K562 (cell line): ENCODE measurements around the gene SDSL. TPM values are rescaled to one million over a fixed set of nuclear protein-coding genes. Genes with fewer than 3 reads are reported as not detected.

Experiments used
- ATAC-seq: fragments of 200-7000 bp; cut with Tn5 transposase; 3 replicates; pipeline ENCODE4 v1.9.1; 2020; ENCODE audit warnings: moderate library complexity
- BruUV-seq: library from RNA; stranded (reverse); fragments of 400-500 nt; replicated peaks from 2 replicates; lab custom pipeline; 2021; lab: Mats Ljungman, UMichigan
- CTCF ChIA-PET: fragments of 300-600 bp; formaldehyde crosslinking; extraction: SDS; loops from one replicate; lab custom pipeline; 2021; ENCODE audit warnings: low intra/inter-chr PET ratio; lab: Yijun Ruan, JAX
- POLR2A ChIA-PET: fragments of 300-600, 350-650 bp; sonication (Branson Sonifier 250); formaldehyde crosslinking; extraction: SDS; loops from one replicate; lab custom pipeline; 2021; ENCODE audit warnings: antibody characterized with exemption, inconsistent platforms; lab: Yijun Ruan, JAX
- DNase-seq, 4 experiments: peaks; one replicate each; pipeline versions ENCODE4 v3.0.0 to v3.0.0-alpha.2; 2011 to 2018; ENCODE audit warnings: low spot score in 3 of 4, mixed read lengths in 3 of 4; ENCODE audit errors: extremely low read depth in 1 of 4
- FAIRE-seq: peaks from 2 replicates; lab custom pipeline; 2011; peaks lifted over from hg19 to GRCh38; lab: Jason Lieb, UNC
- H2AFZ ChIP-seq: 2 replicates; pipeline ENCODE4 v1.6.0; 2011; ENCODE audit warnings: low read depth, low read length, control low read depth, inconsistent platforms
- H3K27ac ChIP-seq: fragments of 200-600 bp; 3 replicates; pipeline ENCODE4 v1.8.0; 2011; ENCODE audit warnings: low read depth, mild to moderate bottlenecking, control low read depth, inconsistent platforms, low read length, moderate library complexity, mixed read lengths; ENCODE audit errors: extremely low read depth
- H3K27me3 ChIP-seq, 2 experiments: fragments of 300-600 bp in 1 of 2; 2 replicates in 1 of 2; 3 replicates in 1 of 2; pipeline versions ENCODE4 v1.6.0 to v1.8.0; 2011; ENCODE audit warnings: inconsistent platforms in 2 of 2, low read length in 2 of 2, mild to moderate bottlenecking in 1 of 2, mixed read lengths in 1 of 2, moderate library complexity in 1 of 2; ENCODE audit not compliant: control insufficient read depth in 2 of 2, insufficient read depth in 2 of 2
- H3K36me3 ChIP-seq: fragments of 300-600 bp; 3 replicates; pipeline ENCODE4 v1.8.0; 2011; ENCODE audit warnings: mild to moderate bottlenecking, low read length, inconsistent platforms; ENCODE audit not compliant: control insufficient read depth, insufficient read depth
- H3K4me1 ChIP-seq, 2 experiments: fragments of 200-600 bp in 1 of 2; replicated peaks in 1 of 2; 2 replicates in 1 of 2; 3 replicates in 1 of 2; pipeline versions ENCODE4 v1.5.1 to v1.8.0; 2011; ENCODE audit warnings: inconsistent platforms in 2 of 2, low read length in 2 of 2, mild to moderate bottlenecking in 1 of 2, mixed read lengths in 1 of 2, moderate library complexity in 1 of 2; ENCODE audit not compliant: control insufficient read depth in 2 of 2, insufficient read depth in 2 of 2
- H3K4me2 ChIP-seq: 2 replicates; pipeline ENCODE4 v1.6.1; 2011; ENCODE audit warnings: low read length, control low read depth, inconsistent platforms, mixed read lengths; ENCODE audit not compliant: insufficient read depth
- H3K4me3 ChIP-seq: fragments of 200-600 bp; sonication (generic), shearing (Covaris generic); 2 replicates; pipeline ENCODE4 v1.5.1; 2016; ENCODE audit warnings: control low read depth, inconsistent platforms
- H3K79me2 ChIP-seq: fragments of 200-600 bp; 3 replicates; pipeline ENCODE4 v1.8.0; 2011; ENCODE audit warnings: low read length, inconsistent platforms; ENCODE audit not compliant: control insufficient read depth, insufficient read depth
- H3K9ac ChIP-seq, 2 experiments: 2 replicates each; pipeline versions ENCODE4 v1.6.0 to v1.6.1; 2011; ENCODE audit warnings: low read depth in 2 of 2, low read length in 2 of 2, control low read depth in 1 of 2, inconsistent platforms in 1 of 2, mild to moderate bottlenecking in 1 of 2, mixed read lengths in 1 of 2; ENCODE audit not compliant: insufficient read depth in 1 of 2
- H3K9me1 ChIP-seq: one replicate; pipeline ENCODE4 v1.6.0; 2011; ENCODE audit warnings: inconsistent platforms, mild to moderate bottlenecking, low read length, moderate library complexity; ENCODE audit not compliant: control insufficient read depth, insufficient read depth
- H3K9me3 ChIP-seq: replicated peaks from 2 replicates; pipeline ENCODE4 v1.5.1; 2011; ENCODE audit warnings: low read depth, low read length, inconsistent platforms; ENCODE audit not compliant: control insufficient read depth, insufficient read depth
- H4K20me1 ChIP-seq: replicated peaks from 2 replicates; pipeline ENCODE4 v1.6.1; 2011; ENCODE audit warnings: low read length, inconsistent platforms, mixed read lengths; ENCODE audit not compliant: control insufficient read depth, insufficient read depth
- ARID3A ChIP-seq: IDR thresholded peaks from 2 replicates; pipeline ENCODE4 v1.6.1; 2012; ENCODE audit warnings: low read depth, low read length, improper control_type of control experiment, borderline replicate concordance
- CHD1 ChIP-seq: fragments of 200-600 bp; sonication (generic); IDR thresholded peaks from one replicate; pipeline ENCODE4 v1.6.1; 2012; ENCODE audit warnings: mild to moderate bottlenecking, moderate library complexity, low read length, inconsistent platforms
- E2F5 ChIP-seq: sonication (generic); formaldehyde crosslinking; IDR thresholded peaks from 2 replicates; pipeline ENCODE4 v1.8.0; 2022; ENCODE audit warnings: mild to moderate bottlenecking, missing genetic modification reagents
- MCM2 ChIP-seq: fragments of 450-650 bp; IDR thresholded peaks from 2 replicates; pipeline ENCODE4 v1.6.1; 2017; ENCODE audit warnings: low read depth, mild to moderate bottlenecking
- NCOA4 ChIP-seq: fragments of 450-650 bp; IDR thresholded peaks from 2 replicates; pipeline ENCODE4 v1.6.1; 2018; ENCODE audit warnings: mild to moderate bottlenecking; ENCODE audit not compliant: partially characterized antibody
- PYGO2 ChIP-seq: fragments of 450-650 bp; IDR thresholded peaks from 2 replicates; pipeline ENCODE4 v1.6.1; 2016; ENCODE audit warnings: mild to moderate bottlenecking, missing genetic modification characterization, moderate library complexity, missing compliant biosample characterization
- ZBTB40 ChIP-seq, 2 experiments: fragments of 450-650 bp in 1 of 2; sonication (generic) in 1 of 2; formaldehyde crosslinking in 1 of 2; IDR thresholded peaks; 2 replicates each; pipeline versions ENCODE4 v1.7.1 to v1.9.0; 2016 to 2022; ENCODE audit warnings: inconsistent platforms in 1 of 2, mild to moderate bottlenecking in 1 of 2, missing genetic modification reagents in 1 of 2
- ZNF384 ChIP-seq: IDR thresholded peaks from 2 replicates; pipeline ENCODE4 v1.6.1; 2012; ENCODE audit warnings: low read depth, low read length, improper control_type of control experiment
- ZNF76 ChIP-seq: fragments of 250-450 bp; sonication (Bioruptor Pico); IDR thresholded peaks from 2 replicates; pipeline ENCODE4 v1.4.0; 2020; ENCODE audit warnings: mild to moderate bottlenecking, moderate library complexity, borderline replicate concordance
- WGBS: fragments of 100-300 bp; shearing (Covaris generic); methylation state at CpG from one replicate; pipeline ENCODE4 v1.1.6; 2016; ENCODE audit warnings: low coverage, mixed read lengths; ENCODE audit not compliant: insufficient coverage; ENCODE audit errors: missing lambda C conversion rate; 5-methylcytosine and 5-hydroxymethylcytosine counted together
- in situ Hi-C: fragments of 300-500 bp; cut with MboI; formaldehyde crosslinking; loops from 4 replicates; pipeline ENCODE4 v1.15.0; 2018; ENCODE audit warnings: inconsistent platforms, mixed read lengths
- intact Hi-C: fragments of 100-400 bp; cut with micrococcal nuclease; formaldehyde crosslinking; loops from 2 replicates; pipeline ENCODE4 v1.14.2; 2022
- polyA plus RNA-seq, 8 experiments: library from polyadenylated mRNA; depleted of rRNA in 4 of 8; stranded (reverse) in 5 of 8; unstranded in 3 of 8; fragments of >200 nt; fragmentation: Nextera tagmentation in 2 of 8; fragmentation: Illumina TruSeq in 1 of 8; extraction: Ambion mirVana in 2 of 8; extraction: Trizol in 1 of 8; gene quantifications; 2 replicates each; pipeline versions ENCODE4 v1.2.1 to v1.2.3, GENCODE V29; 2011 to 2014; ENCODE audit warnings: inconsistent platforms in 1 of 8, missing spikeins in 1 of 8
- total RNA-seq, 7 experiments: library from RNA; depleted of rRNA in 6 of 7; stranded (reverse); fragments of >200 nt in 6 of 7; fragmentation: Illumina TruSeq in 2 of 7; extraction: Trizol in 2 of 7; gene quantifications; 2 replicates each; pipeline versions ENCODE4 v1.2.1 to v1.2.3, GENCODE V29; 2011 to 2021; ENCODE audit warnings: low replicate concordance in 1 of 7

The SDSL gene
- total and polyA plus RNA-seq, 9 of the 15 experiments (the other 6 are each of a cell fraction or from before 2014, with no cell fraction given): 0.31 to 11.0 (median 7.4) TPM

- Histone ChIP-seq H2AFZ (no peak overlapping the region), H3K27ac (no peak overlapping the region), H3K4me2 (no peak overlapping the region), H4K20me1 (peaks cover 4% of the 10 kb centered on the region; the same call in 1 of the 2 replicates), H3K9ac (no peak overlapping the region), H3K36me3 (no peaks in the 10 kb centered on the region), H3K4me1 (peaks cover 0 to 16% of the 10 kb centered on the region in 2 experiments; a peak in 2 of 5 replicates), H3K79me2 (no peaks in the 10 kb centered on the region), H3K4me3 (no peak overlapping the region), H3K9me3 (no peaks in the 10 kb centered on the region), H3K9me1 (no peaks in the 10 kb centered on the region), H3K27me3 (peaks cover 60 to 84% of the 10 kb centered on the region in 2 experiments)
- BruUV-seq: no TSS peak
- ChIA-PET POLR2A (no interaction called here), CTCF (no interaction called here)
- FAIRE-seq (no peak), ATAC-seq (no peak), DNase-seq (no peak)
- in situ Hi-C loops (no loop called here), intact Hi-C loops (no loop called here)
- WGBS: 29% methylated on average over 35 of the region's 50 CpGs
- no peak for TF ChIP-seq CHD1
- TF ChIP-seq ZNF76 (CRISPR knock-in tag): no peak
- TF ChIP-seq PYGO2 (tag): no peak
- no peak for TF ChIP-seq NCOA4
- no peak for TF ChIP-seq ZBTB40 (IDR thresholded peaks at IDR 0.05)
- no peak for TF ChIP-seq ZBTB40 (CRISPR knock-in tag; IDR thresholded peaks at IDR 0.05)
- TF ChIP-seq E2F5 (CRISPR knock-in tag): no peak
- TF ChIP-seq ZNF384: no peak
- no peak for TF ChIP-seq MCM2
- TF ChIP-seq ARID3A: no peak
Observed at GRCh38 chr12:113475451-113476175, 53.4 kb downstream of the SDSL start.
